GM23248 (cell line): Measurements from ENCODE around the gene GALNT10. TPM values are rescaled to one million over a fixed set of nuclear protein-coding genes. Genes with fewer than 3 reads are reported as not detected.
A peak's percentile ranks its signal among the peaks of the same experiment; 100 is the strongest.

ENCODE experiments used
- DNase-seq: peaks from one replicate; pipeline ENCODE4 v3.0.0-alpha.2; 2015
- H2AFZ ChIP-seq: fragments of 200-600 bp; sonication (generic); 2 replicates; pipeline ENCODE4 v1.6.1; 2016; ENCODE audit warnings: antibody characterized with exemption
- H3F3A ChIP-seq: fragments of 200-600 bp; sonication (generic); 2 replicates; pipeline ENCODE4 v1.6.1; 2016; ENCODE audit warnings: mild to moderate bottlenecking, antibody characterized with exemption, mixed run types; ENCODE audit not compliant: insufficient read depth
- H3K27ac ChIP-seq: fragments of 200-600 bp; sonication (generic); 2 replicates; pipeline ENCODE4 v1.5.1; 2016; ENCODE audit warnings: mild to moderate bottlenecking
- H3K27me3 ChIP-seq: fragments of 200-600 bp; sonication (generic); replicated peaks from 2 replicates; pipeline ENCODE4 v1.6.1; 2016; ENCODE audit warnings: mild to moderate bottlenecking; ENCODE audit not compliant: insufficient read depth
- H3K36me3 ChIP-seq: fragments of 200-600 bp; sonication (generic); 2 replicates; pipeline ENCODE4 v1.6.1; 2016; ENCODE audit warnings: low read depth, mild to moderate bottlenecking
- H3K4me1 ChIP-seq: fragments of 200-600 bp; sonication (generic); 2 replicates; pipeline ENCODE4 v1.6.1; 2016; ENCODE audit warnings: mild to moderate bottlenecking; ENCODE audit not compliant: insufficient read depth
- H3K4me2 ChIP-seq: fragments of 200-600 bp; sonication (generic); one replicate; pipeline ENCODE4 v1.6.1; 2016; ENCODE audit warnings: mild to moderate bottlenecking; ENCODE audit not compliant: unreplicated experiment
- H3K4me3 ChIP-seq: fragments of 200-600 bp; sonication (generic); 2 replicates; pipeline ENCODE4 v1.5.1; 2016; ENCODE audit warnings: mild to moderate bottlenecking
- H3K79me2 ChIP-seq: fragments of 200-600 bp; sonication (generic); 2 replicates; pipeline ENCODE4 v1.6.1; 2016; ENCODE audit warnings: mild to moderate bottlenecking; ENCODE audit not compliant: insufficient read depth
- H3K9ac ChIP-seq: fragments of 200-600 bp; sonication (generic); 2 replicates; pipeline ENCODE4 v1.6.1; 2016; ENCODE audit warnings: mild to moderate bottlenecking
- H3K9me2 ChIP-seq: fragments of 200-600 bp; sonication (generic); 2 replicates; pipeline ENCODE4 v1.6.1; 2016; ENCODE audit warnings: mixed run types, mild to moderate bottlenecking, moderate library complexity; ENCODE audit not compliant: insufficient read depth
- H3K9me3 ChIP-seq: fragments of 200-600 bp; sonication (generic); one replicate; pipeline ENCODE4 v1.6.1; 2017; ENCODE audit warnings: low read depth
- H4K20me1 ChIP-seq: fragments of 200-600 bp; sonication (generic); 2 replicates; pipeline ENCODE4 v1.6.0; 2016; ENCODE audit not compliant: insufficient read depth
- EZH2 ChIP-seq: fragments of 200-600 bp; sonication (generic); IDR thresholded peaks from 2 replicates; pipeline ENCODE4 v1.6.1; 2018; ENCODE audit warnings: antibody characterized with exemption, mild to moderate bottlenecking; ENCODE audit not compliant: insufficient read depth, poor library complexity, severe bottlenecking
- EZH2phosphoT487 ChIP-seq: fragments of 200-600 bp; sonication (generic); IDR thresholded peaks from 2 replicates; pipeline ENCODE4 v1.6.1; 2018; ENCODE audit warnings: antibody characterized with exemption, moderate library complexity, mild to moderate bottlenecking, low read depth; ENCODE audit not compliant: insufficient read depth
- WGBS, 2 experiments: methylation state at CpG; one replicate each; pipeline ENCODE4 v1.1.6; 2015 to 2017; ENCODE audit warnings: low lambda C conversion rate in 2 of 2, low coverage in 1 of 2; ENCODE audit errors: missing lambda C conversion rate in 2 of 2; 5-methylcytosine and 5-hydroxymethylcytosine counted together
- in situ Hi-C: fragments of 300-500 bp; cut with MboI; formaldehyde crosslinking; loops from 2 replicates; pipeline ENCODE4 v1.15.0; 2020
- polyA plus RNA-seq: library from polyadenylated mRNA; unstranded; fragments of >200 nt; fragmentation: Nextera tagmentation; extraction: Ambion mirVana; gene quantifications from 2 replicates; pipeline ENCODE4 v1.2.1, GENCODE V29; 2016
- total RNA-seq: library from RNA; depleted of rRNA; stranded (reverse); fragments of >200 nt; shearing (Covaris generic); gene quantifications from 2 replicates; pipeline ENCODE4 v1.2.3, GENCODE V29; 2014

The GALNT10 gene
- total and polyA plus RNA-seq, 2 experiments from 2014 or later, result 23.3 to 67.9 TPM

DNA sequence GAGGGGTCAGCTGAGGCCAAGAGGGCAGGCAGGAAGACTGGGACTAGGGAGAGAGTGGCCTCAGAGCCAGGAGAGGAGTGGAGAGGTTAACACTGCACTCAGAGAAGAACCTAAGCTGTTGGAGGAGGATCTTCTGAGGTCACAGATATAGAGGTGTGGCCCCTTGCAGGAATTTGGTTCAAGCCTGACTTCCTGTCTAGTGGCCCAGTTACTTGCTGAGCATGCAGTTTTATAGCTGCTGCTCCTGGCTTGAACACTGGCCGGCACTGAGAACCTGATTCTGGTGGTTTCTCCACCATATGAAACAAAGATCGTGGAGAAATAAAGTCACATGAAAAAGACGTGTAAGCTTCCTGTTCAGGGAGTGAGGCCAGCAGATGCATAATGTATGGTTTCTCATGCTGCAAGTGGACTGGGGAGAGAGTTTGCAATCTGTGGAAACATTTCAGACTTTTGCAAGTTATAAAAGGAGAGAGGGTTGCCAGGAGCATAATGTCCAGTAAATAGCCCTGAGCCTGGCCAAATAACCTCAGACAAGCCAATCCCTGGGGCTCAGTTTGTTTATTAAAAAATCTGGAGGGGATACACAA lies 82.6 kb downstream of the GALNT10 start:
- Histone ChIP-seq H3K4me3 (no peak overlapping the region), H3K27me3 (no peaks in the 10 kb centered on the region), H3K9ac (no peak overlapping the region), H3F3A (peaks cover 47% of the 10 kb centered on the region), H3K36me3 (no peaks in the 10 kb centered on the region), H3K79me2 (peaks cover 58% of the 10 kb centered on the region), H3K9me3 (no peaks in the 10 kb centered on the region), H3K4me1 (peaks cover 42% of the 10 kb centered on the region), H3K27ac (no peak overlapping the region), H4K20me1 (no peaks in the 10 kb centered on the region), H3K4me2 (no peak overlapping the region), H2AFZ (no peak overlapping the region), H3K9me2 (no peaks in the 10 kb centered on the region)
- 50 to 58% methylated on average over 3 of the region's 3 CpGs for WGBS, 2 experiments
- in situ Hi-C loops, result no loop called here
- no peak for DNase-seq
- no peak for TF ChIP-seq EZH2
- TF ChIP-seq EZH2phosphoT487, result no peak

GRCh38 chr5:154273963-154274827 lies 83.7 kb downstream of the GALNT10 start:
- peaks cover 54% of the 10 kb centered on the region for H3F3A ChIP-seq
- no peak for TF ChIP-seq EZH2
- TF ChIP-seq EZH2phosphoT487, result no peak
- no peak overlapping the region for H3K4me3 ChIP-seq
- H3K9ac ChIP-seq, result no peak overlapping the region
- H2AFZ ChIP-seq, result no peak overlapping the region
- DNase-seq, result no peak
- 86 to 95% methylated on average over 2 of the region's 2 CpGs for WGBS, 2 experiments
- in situ Hi-C loops, result no loop called here
- no peaks in the 10 kb centered on the region for H4K20me1 ChIP-seq
- H3K36me3 ChIP-seq, result no peaks in the 10 kb centered on the region
- H3K79me2 ChIP-seq, result peaks cover 62% of the 10 kb centered on the region
- no peaks in the 10 kb centered on the region for H3K27me3 ChIP-seq
- H3K4me1 ChIP-seq, result peaks cover 48% of the 10 kb centered on the region
- H3K9me2 ChIP-seq, result no peaks in the 10 kb centered on the region
- no peak overlapping the region for H3K4me2 ChIP-seq
- 0 out of 2 replicates have a peak overlapping the region, but pooled peaks have one; percentile 3 for H3K27ac ChIP-seq
- H3K9me3 ChIP-seq, result no peaks in the 10 kb centered on the region

GRCh38 chr5:154274828-154275185 lies 84.3 kb downstream of the GALNT10 start:
- Histone ChIP-seq H3K4me3 (no peak overlapping the region), H3K4me1 (peaks cover 48% of the 10 kb centered on the region), H2AFZ (no peak overlapping the region), H3K27ac (0 out of 2 replicates have a peak overlapping the region, but pooled peaks have one; percentile 3), H4K20me1 (no peaks in the 10 kb centered on the region), H3K9me3 (no peaks in the 10 kb centered on the region), H3F3A (peaks cover 54% of the 10 kb centered on the region), H3K9ac (no peak overlapping the region), H3K79me2 (peaks cover 64% of the 10 kb centered on the region), H3K27me3 (no peaks in the 10 kb centered on the region), H3K9me2 (no peaks in the 10 kb centered on the region), H3K36me3 (no peaks in the 10 kb centered on the region), H3K4me2 (no peak overlapping the region)
- peak; percentile 39 for DNase-seq
- TF ChIP-seq EZH2 (no peak), EZH2phosphoT487 (no peak)
- WGBS, 2 experiments, result 37 to 38% methylated on average over 4 of the region's 4 CpGs
- in situ Hi-C loops, result no loop called here

- Histone ChIP-seq H2AFZ (no peak overlapping the region), H3K9me2 (no peaks in the 10 kb centered on the region), H3F3A (peaks cover 54% of the 10 kb centered on the region), H3K27me3 (no peaks in the 10 kb centered on the region), H3K79me2 (peaks cover 64% of the 10 kb centered on the region), H3K27ac (no peak overlapping the region), H3K4me3 (no peak overlapping the region), H3K4me2 (no peak overlapping the region), H4K20me1 (no peaks in the 10 kb centered on the region), H3K9me3 (no peaks in the 10 kb centered on the region), H3K36me3 (no peaks in the 10 kb centered on the region), H3K4me1 (peaks cover 48% of the 10 kb centered on the region), H3K9ac (no peak overlapping the region)
- WGBS, 2 experiments, result 69 to 74% methylated on average over 3 of the region's 3 CpGs
- DNase-seq, result no peak
- TF ChIP-seq EZH2phosphoT487 (no peak), EZH2 (no peak)
- in situ Hi-C loops, result no loop called here
These were observed 85.0 kb downstream of the GALNT10 start for GRCh38 chr5:154275566-154275965.
